Stimulated activated CD4-positive, alpha-beta T cell treated with anti-CD3 and anti-CD28 coated beads, Interleukin-15, amount 100 ng/mL, for 24 hours (primary cell): ENCODE results near the gene FSTL4.

ENCODE experiments used
- DNase-seq: peaks from one replicate; pipeline ENCODE4 v3.0.0-alpha.2; 2020

FSTL4 gene

GRCh38 chr5:133510634-133511262, 101.6 kb downstream of the FSTL4 start:
- no peak for DNase-seq

DNA sequence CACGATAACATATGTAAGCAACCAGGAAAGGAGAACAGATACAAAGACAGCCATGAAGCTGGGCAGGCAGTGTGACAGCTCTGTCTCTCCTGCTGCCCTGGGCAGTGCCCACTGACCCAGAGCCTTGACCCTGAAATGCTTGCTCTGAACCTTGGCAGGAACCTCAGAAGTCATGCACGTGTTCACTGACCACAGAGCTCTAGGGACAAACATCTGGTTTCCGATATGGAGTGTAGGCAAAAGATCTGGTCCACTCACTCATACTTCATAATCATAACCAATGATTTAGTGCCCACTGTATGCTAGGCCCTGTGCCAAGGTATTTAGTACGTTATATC, 102.6 kb downstream of the FSTL4 start:
- no peak for DNase-seq

DNA sequence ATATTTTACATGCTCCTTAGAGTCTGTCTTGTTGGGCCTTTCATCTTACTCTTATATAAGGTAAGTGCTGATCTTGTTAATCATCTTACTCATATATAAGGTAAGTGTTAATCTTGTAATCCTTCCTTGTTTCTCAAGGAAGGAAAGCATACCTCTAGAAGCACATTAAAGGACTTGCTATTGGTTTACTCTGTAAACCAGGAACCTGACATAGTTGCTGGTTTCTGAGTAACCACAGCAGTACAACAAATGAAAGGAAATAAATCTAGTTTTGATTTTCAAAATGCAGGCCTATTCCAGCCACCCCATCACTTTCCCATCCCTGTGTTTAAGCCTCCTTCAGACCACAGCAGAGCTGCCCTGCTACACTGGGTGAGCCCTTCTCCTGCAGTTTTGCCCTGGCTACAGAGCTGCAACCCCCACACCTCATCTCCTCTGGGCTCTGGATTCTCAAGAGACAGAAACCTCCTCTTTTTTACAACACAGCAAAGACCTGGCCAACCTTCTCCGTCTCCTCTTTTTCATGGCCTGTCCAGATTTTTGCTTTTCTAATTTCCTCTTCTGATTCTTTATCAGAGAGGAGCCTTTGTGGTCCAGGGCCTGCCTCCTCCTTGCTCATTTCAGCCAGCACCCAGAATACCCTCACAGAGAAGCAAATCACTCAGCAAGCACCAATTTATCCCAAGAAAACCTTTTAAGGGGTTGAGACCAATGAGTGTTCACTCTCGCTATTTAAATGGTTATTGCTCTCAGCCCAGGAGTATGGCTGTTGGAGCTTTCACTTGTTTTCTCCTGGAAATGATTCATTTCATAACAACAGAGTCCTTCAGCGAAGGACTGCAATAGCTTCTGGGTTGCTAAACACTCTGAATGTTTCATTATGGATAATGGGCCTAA, 103.2 kb downstream of the FSTL4 start:
- DNase-seq: no peak

GRCh38 chr5:133508331-133508730, 104.0 kb downstream of the FSTL4 start:
- no peak for DNase-seq

GRCh38 chr5:133506181-133506580, 106.2 kb downstream of the FSTL4 start:
- no peak for DNase-seq

- DNase-seq: no peak
These were observed 108.8 kb downstream of the FSTL4 start for GRCh38 chr5:133503511-133503910.

GRCh38 chr5:133499895-133500294, 112.4 kb downstream of the FSTL4 start:
- DNase-seq: no peak

- DNase-seq: no peak
These were observed 114.6 kb downstream of the FSTL4 start for GRCh38 chr5:133497608-133498348.

DNA sequence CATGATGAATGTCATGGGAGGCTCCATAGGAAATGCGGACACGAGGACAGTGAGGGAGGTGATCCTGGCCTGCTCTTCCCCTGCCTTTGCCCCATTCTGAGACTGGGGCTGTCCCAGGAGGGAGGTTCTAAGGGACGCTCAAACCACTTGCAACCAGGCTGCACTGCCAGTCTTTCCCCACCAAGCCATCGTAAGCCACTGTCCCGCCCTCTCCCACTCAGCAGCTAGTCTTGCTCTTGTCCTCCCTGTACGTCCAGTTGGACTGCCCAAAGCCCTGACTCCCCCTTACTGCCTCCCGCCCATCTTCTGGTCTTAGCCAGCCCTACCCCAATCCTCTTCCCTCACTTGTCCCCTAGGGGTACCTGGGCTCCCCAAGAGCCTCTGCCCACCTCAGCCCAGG, 115.7 kb downstream of the FSTL4 start:
- no peak for DNase-seq

DNA sequence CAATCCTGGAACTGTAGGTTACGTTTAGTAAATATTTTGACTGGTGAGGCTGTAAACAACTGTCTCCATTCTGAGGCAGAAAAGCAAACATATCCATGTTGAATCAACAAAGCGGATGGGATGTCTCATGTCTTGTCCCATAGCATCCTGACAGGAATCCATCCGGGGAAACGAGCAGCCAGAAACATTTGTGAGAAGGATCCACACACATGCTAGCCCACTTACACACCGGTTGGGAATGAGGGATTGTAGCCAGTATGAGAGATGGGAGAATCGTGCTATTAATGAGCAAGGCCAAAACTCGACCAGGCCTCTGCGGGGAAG, 117.5 kb downstream of the FSTL4 start:
- no peak for DNase-seq

- no peak for DNase-seq
These were observed 118.0 kb downstream of the FSTL4 start for GRCh38 chr5:133494232-133494922.

GRCh38 chr5:133489632-133490031, 122.7 kb downstream of the FSTL4 start:
- DNase-seq: peak; percentile 30

GRCh38 chr5:133487093-133487492, 125.2 kb downstream of the FSTL4 start:
- no peak for DNase-seq

- no peak for DNase-seq
These were observed 126.9 kb downstream of the FSTL4 start for GRCh38 chr5:133485468-133485867.

DNA sequence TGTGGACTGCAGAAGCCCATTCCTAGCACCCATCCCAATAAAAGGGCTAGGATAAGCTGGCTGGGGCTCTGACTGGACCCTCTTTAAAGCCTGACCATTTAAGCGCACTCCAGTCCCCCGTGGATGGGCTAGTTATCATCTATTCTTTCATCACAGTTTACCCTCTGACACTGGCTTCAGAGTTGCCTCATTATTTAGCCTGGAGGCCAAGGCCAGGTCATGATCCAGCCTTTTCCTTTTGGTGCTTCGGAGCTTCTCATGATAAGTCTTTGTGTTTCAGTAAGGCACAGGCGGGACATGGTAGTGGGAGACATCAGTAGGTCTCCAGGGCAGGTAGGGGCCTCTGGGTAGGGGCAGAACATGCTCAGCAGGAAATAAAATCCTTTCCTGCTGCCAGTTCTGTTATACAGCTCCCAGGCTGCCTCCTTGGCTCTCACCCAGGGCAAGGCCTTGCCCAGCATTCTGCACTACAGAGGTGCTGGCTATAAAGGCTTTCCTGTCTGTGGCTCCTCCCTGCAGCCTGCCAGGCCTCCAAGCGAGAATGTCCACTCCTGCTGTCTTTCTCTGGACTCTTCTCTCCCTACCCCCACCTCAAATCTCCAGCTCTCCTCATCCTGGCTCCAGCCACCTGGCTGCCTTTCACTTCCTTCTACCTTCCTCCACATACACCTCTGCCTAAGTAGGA, 128.8 kb downstream of the FSTL4 start:
- no peak for DNase-seq

- DNase-seq: no peak
These were observed 130.3 kb downstream of the FSTL4 start for GRCh38 chr5:133482028-133482427.

GRCh38 chr5:133480866-133481265, 131.5 kb downstream of the FSTL4 start:
- DNase-seq: no peak

DNA sequence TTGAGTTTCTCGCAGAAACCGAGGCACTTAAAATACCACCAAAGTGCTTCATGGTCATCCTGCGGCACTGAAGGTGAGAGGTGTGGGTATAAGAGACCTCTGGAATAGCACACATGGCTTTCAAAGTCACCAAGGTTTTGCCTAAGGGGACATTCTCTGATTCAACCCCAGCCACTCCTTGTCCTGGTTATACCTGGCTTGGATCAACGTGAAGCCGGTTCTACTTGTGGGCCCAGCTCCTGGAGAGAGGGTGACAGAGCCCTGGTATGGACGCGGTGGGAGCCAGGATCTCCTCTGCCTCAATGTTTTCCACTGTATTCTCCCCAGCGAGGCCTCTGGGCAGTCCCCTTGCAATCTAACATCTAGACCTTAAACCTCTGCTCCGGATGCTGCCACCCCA, 132.0 kb downstream of the FSTL4 start:
- DNase-seq: no peak

DNA sequence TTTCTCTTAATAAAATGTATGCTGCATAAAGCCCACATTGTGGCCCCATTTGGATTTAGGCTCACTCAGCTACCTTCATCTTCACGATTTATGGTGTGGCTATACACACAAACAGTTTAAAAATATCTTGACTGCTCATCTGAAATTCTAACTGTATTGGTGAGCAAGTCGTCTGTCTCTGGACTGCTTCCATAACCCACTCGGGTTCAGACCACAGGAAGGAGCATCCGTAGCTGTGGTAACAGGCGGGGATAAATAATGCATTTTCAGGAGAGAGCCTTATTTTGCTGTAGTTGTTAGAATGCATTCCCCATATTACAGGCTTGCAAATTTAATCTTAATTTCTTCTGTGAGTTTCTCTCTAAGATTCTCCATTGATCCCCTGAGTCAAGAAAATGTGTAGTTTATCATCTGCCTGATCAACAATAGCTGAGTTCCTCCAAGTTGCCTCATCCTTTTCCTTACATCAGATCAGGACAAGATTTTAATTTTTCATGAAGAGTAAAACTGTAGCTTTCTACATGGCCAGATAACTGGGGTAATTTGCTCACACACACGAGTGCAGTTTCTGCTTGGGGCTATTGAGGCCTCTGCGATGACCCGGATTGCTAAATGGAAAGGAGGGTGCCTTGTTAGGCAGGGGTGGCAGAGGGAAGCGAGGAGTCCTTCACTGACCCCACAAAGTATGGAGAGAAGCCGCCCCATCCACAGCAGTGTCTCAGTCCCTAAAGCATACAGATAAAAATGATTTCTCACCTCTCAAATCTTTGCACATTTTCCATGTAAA, 133.9 kb downstream of the FSTL4 start:
- no peak for DNase-seq

DNA sequence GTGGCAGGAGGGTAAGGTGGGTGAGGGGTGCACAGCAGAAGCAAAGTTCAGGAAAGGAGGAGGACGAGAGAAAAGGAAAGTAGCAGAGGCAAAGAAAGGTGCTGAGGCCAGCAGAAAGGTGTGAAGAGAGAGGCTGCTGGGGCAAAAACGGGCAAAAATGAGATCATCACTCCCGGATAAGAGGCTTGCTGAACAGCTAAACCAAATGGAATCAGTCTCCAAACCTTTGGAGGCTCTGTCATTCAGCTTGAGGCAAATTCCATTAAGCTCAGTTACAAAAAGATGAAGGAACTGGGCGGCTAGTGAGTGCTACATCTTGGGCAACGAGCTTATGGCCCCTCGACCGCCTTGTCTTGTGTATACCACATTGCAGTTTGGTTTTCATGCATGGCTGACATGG, 136.4 kb downstream of the FSTL4 start:
- no peak for DNase-seq

- DNase-seq: no peak
These were observed 137.3 kb downstream of the FSTL4 start for GRCh38 chr5:133474851-133475590.
